Measurements from ENCODE around the gene B4GALT2. TPM values are rescaled to one million over a fixed set of nuclear protein-coding genes. Genes with fewer than 3 reads are reported as not detected.

B4GALT2 gene, protein sequence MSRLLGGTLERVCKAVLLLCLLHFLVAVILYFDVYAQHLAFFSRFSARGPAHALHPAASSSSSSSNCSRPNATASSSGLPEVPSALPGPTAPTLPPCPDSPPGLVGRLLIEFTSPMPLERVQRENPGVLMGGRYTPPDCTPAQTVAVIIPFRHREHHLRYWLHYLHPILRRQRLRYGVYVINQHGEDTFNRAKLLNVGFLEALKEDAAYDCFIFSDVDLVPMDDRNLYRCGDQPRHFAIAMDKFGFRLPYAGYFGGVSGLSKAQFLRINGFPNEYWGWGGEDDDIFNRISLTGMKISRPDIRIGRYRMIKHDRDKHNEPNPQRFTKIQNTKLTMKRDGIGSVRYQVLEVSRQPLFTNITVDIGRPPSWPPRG
- polyA plus RNA-seq (2014; cell fraction: cytosol; rRNA removed), result 87.4 and 102 TPM in 2 replicates
- 61.8 and 91.4 TPM in 2 replicates for polyA plus RNA-seq (2014; cell fraction: nucleus; rRNA removed)

DNA sequence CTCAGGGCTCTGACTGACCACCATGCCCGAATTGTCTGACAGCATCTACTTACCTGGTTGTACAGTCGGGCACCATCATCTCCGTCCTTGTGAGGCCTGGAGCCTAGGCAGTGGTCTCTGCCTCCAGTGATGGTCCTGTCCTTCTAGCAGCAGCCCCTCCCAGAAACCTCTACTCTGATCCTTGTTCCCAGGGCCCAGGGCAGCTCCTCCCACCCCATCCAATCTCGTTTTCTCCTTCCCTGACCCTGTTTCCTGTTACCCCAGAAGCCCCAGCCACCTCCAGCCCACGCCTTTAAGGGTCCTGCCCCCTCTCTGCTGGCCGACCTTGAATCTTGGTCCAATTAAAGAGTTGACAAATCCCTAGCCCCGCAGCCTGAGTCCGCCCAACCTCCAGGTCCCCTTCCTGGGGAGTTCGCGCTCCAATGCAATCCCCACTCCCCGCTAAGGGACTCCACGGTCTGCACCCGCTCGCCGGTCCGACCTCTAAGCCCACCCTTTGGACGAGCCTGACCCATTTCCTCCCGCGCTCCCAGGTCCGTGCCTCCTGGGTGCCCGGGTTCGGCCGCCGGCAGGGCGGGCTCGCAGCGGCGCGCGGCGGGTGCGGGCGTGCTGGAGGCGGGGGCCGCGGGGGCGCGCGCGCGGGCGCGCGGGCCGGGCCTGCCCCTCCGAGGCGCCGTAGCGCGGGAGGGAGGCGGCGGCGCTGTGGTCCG lies at the start of gene B4GALT2:
TSS of gene B4GALT2 (plus strand) at position 660 of the 710 bp plus-strand sequence. CDS start 1,951 bp downstream, outside the sequence.
- DNase-seq (ENCODE audit: low spot score), result peak; percentile 44

DNA sequence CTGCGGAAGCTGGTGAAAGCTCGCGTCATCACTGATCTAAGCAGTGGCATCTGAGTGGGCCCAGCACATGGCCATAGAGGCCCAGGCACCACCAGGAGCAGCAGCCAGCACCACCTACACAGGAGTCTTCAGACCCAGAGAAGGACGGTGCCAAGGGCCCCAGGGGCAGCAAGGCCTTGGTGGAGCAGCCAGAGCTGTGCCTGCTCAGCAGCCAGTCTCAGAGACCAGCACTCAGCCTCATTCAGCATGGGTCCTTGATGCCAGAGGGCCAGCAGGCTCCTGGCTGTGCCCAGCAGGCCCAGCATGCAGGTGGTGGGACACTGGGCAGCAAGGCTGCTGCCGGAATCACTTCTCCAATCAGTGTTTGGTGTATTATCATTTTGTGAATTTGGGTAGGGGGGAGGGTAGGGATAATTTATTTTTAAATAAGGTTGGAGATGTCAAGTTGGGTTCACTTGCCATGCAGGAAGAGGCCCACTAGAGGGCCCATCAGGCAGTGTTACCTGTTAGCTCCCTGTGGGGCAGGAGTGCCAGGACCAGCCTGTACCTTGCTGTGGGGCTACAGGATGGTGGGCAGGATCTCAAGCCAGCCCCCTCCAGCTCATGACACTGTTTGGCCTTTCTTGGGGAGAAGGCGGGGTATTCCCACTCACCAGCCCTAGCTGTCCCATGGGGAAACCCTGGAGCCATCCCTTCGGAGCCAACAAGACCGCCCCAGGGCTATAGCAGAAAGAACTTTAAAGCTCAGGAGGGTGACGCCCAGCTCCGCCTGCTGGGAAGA lies 48.7 kb upstream of the B4GALT2 start:
- DNase-seq (ENCODE audit: low spot score), result no peak

DNA sequence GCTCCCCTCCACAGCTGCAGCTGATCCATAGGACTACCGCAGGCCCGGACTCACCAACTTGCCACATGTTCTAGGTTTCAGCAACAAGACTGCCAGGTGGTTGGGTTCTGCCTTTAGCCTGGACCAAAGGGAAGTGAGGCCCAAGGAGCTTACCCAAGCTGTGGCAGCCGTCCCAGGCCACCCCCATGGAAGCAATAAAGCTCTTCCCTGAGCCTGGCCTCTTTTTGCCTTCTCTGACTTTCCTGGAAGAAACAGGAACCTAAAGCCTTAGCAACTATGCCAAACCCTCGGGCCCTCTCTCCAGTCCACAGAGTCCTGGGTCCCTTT lies 48.1 kb upstream of the B4GALT2 start:
- DNase-seq (ENCODE audit: low spot score), result no peak

DNA sequence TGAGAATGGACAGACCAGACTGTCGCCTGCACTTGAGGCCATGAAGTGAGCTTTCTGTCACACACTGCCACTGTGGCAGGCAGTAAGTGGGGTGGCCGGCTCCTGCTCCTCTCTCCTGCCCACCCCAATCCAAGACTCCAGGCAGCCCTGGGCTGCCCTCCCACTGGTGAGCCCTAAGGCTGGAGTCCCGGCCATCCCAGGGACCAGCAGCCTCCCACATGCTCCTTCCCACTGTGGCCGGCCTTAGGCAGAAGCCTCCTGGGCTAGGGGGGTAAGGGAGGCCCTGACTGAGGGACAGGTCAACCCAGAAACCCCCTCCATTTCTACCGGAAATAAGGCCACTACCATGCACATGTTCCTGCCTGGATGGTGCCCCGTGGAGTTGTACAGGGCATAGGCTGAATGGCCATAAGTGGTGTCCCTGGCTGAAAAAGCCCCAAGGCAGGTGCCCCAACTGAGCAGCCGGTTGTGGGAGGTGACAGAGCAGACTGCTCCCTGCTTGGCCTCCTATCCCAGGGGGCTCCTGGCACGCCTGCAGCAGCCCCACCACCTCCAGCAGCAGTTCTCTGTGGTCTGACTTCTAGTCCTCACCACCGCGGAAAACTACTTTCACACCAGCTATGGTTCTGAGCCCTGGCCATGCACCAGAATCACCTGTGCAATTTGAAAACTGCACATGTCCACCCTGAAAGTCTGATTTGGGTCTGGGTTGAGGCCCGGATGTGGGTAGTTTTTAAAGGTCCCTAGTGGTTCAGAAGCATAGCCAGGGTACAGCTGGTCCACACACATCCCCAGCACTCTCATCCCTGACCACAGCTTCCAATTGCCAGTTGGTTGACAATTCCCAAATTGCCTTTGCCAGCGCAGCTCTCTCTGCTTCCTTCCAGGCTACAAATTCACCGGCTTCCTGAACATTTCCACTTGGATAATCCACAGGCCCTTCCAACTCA lies 47.0 kb upstream of the B4GALT2 start:
- no peak for DNase-seq (ENCODE audit: low spot score)

DNA sequence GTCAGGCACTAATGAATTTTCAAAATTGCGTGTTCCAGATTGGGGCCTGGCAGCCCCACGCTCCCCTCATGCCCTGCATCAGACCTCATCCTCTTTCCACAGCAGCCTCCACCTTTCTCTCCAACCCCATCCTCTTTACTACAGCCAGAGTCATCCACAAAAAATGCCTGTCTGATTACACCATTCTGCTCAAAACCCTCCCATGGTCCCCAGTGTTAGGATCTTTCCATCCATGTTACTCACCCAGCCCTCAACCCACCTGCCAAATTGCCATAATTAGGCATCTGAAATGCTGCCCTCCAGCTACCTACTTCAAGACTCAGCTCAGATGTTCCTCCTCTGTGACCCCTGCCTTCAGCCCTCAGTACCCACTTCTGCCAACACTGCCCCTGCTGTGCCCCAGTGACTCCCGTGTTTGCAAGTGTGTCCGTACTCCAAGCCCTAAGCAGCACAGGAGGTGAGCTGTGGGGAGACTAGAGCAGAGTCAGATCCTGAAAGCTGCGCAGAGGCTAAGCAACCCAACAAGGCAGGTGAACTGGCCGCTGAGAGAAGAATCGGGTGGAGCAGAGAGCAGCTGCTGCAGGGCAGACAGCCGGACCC lies 46.1 kb upstream of the B4GALT2 start:
- DNase-seq (ENCODE audit: low spot score), result no peak

DNA sequence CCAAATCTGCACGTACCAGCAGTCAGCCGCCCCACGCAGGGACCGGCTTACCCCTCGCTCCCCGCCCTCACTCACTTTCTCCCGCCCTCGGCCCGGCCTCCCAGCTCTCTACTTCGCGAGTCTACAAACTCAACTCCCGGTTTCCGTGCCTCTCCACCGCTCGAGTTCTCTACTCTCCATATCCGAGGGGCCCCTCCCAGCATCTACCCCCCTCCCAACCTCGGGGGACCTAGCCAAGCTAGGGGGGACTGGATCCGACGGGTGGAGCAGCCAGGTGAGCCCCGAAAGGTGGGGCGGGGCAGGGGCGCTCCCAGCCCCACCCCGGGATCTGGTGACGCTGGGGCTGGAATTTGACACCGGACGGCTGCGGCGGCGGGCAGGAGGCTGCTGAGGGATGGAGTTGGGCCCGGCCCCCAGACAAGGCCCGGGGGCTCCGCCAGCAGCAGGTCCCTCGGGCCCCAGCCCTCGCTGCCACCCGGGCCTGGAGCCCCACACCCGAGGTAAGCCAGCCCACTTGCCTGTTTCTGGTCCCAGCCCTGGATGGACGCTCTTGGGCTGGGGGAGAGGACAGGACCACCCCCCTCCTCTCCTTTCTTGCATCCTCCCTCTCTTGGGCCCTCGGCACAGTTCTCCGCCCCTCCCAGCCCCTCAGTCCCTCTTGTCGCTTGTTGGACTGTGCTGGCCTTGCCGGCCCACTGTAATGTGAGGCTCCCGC lies 45.5 kb upstream of the B4GALT2 start, which contains the start of gene ARTN:
TSS of gene ARTN (plus strand) at position 416 of the 715 bp plus-strand sequence. CDS start 1,856 bp downstream, outside the sequence.
- no peak for DNase-seq (ENCODE audit: low spot score)

DNA sequence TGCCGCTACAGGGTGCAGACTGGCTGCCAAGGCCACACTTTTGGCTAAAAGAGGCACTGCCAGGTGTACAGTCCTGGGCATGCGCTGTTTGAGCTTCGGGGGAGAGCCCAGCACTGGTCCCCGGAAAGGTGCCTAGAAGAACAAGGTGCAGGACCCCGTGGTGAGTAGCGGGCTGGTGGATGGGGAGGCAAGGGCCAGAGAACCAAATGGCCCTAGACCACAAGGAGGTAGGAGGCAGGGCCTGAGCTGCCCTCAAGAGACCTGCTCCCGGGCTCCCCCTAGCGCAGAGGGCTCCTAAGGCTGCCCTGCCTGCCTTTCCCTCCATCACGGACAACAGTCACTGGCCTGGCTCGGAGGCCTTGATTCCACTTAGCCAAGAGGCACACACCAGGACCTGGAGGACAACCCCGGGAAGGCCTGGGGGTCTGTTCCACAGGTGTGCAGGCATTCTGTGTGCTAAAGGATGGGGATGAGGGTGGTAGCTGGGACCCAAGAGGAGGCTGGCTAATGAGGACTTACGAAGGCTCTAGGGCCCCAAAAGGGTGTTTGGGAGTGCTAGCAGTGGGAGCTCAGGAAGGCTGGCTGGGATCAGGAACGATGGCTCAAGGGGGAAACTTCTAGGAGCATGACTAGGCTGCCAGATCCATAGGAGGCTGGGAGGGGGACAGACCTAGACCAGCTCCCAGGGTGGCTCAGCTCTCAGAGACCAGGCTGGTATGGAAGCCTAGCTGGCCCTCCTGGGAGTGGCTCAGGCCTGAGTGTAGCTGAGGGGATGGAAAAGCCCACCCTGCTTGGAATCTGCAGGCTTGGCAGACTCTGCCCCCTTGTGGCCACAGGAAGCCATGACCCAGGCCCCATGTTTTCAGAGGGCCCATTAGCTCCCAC lies 44.7 kb upstream of the B4GALT2 start:
- DNase-seq (ENCODE audit: low spot score), result peak; percentile 83

DNA sequence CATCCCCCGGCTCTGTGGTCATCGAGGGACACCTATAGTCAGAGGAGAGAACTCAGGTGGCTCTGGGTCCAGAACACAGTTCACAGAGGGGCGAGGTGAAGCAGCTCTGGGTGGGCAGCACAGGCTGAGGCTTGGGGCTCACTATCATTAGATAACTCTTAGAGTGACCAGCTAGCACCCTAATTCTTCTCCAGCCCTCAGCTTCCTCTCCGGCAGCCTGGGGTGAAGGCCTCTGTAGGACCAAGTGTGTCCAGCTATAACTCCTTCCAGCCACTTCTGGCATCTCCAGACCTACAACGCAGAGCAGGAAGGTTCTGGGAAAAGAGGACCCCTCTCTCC lies 44.1 kb upstream of the B4GALT2 start:
- no peak for DNase-seq (ENCODE audit: low spot score)

DNA sequence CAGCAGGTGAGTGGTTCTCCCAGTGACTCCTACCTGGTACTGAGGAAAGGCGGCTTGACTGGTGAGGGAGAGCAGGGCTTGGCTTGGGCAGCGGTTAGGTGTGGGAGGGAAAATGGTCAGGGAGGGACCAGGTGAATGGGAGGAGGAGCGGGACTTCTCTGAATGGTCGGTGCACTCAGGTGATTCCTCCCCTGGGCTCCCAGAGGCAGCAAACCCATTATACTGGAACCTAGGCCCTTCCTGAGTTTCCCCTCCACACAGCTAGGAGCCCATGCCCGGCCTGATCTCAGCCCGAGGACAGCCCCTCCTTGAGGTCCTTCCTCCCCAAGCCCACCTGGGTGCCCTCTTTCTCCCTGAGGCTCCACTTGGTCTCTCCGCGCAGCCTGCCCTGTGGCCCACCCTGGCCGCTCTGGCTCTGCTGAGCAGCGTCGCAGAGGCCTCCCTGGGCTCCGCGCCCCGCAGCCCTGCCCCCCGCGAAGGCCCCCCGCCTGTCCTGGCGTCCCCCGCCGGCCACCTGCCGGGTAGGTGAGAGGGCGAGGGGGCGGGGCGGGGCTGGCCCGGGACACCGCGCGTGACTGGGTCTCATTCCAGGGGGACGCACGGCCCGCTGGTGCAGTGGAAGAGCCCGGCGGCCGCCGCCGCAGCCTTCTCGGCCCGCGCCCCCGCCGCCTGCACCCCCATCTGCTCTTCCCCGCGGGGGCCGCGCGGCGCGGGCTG lies 43.1 kb upstream of the B4GALT2 start:
- no peak for DNase-seq (ENCODE audit: low spot score)

DNA sequence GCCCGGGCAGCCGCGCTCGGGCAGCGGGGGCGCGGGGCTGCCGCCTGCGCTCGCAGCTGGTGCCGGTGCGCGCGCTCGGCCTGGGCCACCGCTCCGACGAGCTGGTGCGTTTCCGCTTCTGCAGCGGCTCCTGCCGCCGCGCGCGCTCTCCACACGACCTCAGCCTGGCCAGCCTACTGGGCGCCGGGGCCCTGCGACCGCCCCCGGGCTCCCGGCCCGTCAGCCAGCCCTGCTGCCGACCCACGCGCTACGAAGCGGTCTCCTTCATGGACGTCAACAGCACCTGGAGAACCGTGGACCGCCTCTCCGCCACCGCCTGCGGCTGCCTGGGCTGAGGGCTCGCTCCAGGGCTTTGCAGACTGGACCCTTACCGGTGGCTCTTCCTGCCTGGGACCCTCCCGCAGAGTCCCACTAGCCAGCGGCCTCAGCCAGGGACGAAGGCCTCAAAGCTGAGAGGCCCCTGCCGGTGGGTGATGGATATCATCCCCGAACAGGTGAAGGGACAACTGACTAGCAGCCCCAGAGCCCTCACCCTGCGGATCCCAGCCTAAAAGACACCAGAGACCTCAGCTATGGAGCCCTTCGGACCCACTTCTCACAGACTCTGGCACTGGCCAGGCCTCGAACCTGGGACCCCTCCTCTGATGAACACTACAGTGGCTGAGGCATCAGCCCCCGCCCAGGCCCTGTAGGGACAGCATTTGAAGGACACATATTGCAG lies 42.4 kb upstream of the B4GALT2 start:
- DNase-seq (ENCODE audit: low spot score), result peak; percentile 66

DNA sequence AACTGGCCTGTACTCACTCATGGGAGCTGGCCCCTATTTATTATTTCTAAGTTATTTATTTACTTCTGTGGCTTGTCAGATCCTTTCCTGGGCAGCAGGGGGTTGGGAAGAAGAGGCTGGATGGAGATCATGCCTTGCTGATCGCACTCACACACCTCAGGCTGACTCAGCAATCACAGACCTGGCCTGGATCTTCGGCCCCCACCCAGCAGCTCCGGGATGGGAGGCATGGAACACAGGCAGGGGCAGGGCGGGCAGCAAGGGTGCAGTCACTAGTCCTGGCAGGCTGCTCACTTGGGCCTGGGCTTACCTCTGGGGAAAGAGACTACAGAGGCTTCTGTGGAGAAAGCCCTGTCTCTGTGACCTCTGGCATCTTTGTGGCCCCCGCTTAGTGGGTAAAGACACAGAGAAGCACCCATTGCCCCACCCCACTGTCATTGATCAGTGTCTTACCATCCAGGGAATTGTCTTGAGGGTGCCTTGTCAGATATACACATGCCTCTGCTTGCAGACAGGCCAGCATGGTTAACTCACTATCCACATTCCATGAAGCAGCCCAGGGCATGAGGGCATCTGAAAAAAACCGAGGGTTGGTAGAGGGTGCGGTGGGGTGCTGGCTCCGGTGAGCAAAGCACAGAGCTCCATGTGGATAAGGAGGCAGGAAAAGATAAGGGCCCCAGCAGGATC lies 41.7 kb upstream of the B4GALT2 start:
- no peak for DNase-seq (ENCODE audit: low spot score)

DNA sequence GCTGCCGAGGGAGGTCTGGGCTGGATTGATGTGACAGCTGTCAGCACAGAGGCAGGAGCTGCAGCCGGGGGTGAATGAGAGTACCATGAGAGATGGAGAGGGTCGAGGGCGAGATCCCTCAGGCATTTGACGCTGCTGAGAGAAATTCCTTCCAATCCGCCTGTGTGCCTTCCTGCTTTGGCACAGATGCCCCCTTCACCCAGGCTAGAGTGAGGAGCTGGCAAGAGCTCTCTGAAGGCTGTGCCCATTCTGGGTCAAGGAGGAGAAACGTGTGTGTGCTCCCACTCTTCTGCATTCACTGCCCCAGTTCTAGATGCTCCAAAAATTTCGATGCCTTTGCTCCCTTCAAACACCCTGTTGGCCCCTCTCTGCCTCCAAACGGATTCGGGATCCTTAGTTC lies 40.6 kb upstream of the B4GALT2 start:
- DNase-seq (ENCODE audit: low spot score), result no peak

DNA sequence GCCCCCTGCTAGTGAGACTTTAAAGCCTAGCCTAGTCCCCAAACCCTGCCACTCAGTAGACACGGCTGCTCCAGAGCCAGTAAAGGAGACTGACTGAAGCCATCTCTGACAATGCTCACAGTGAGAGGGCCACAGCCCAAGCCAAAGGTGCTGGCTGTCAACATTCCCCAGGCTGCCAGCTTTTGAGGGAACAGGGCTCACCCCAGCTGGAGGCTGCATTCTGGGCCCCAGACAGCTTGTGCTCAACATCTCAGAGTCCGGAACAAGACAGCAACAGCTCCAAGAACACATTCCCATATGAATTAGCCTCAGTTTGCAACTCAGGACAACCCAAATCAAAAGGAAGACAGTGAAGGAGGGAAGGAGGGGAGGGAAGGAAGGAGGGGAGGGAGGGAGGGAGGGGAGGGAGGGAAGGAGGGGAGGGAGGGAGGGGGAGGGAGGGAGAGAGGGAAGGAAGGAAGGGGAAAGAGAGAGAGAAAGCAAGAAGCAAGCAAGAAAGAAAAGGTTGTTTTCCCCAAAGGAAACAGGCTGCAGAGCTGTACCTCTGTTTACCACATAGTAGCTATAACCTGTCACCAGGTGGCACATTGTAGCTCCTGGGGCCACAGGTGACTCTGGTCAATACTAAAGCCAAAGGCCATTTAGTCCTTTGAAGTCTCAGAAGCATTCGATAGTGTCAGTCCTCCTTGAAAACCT lies 40.0 kb upstream of the B4GALT2 start:
- DNase-seq (ENCODE audit: low spot score), result no peak

DNA sequence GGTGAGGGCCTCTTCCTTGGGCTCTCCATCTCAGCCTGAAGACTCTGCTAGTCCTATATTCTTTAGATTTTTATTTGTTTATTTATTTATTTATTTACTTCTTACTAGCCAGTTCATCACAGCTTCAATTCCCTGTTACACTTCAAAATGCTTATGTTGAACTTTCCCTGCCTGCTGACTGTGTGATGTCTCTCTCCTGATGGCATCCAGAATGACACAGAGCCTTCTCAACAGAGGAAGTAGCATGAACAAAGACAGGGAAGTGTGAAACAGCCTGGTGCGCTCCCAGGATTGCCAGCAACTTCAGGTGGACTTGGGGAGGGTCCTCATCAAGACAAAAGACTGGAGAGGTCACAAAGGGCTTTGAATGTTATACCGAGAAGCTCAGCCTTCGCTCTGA lies 36.6 kb upstream of the B4GALT2 start:
- DNase-seq (ENCODE audit: low spot score), result no peak

DNA sequence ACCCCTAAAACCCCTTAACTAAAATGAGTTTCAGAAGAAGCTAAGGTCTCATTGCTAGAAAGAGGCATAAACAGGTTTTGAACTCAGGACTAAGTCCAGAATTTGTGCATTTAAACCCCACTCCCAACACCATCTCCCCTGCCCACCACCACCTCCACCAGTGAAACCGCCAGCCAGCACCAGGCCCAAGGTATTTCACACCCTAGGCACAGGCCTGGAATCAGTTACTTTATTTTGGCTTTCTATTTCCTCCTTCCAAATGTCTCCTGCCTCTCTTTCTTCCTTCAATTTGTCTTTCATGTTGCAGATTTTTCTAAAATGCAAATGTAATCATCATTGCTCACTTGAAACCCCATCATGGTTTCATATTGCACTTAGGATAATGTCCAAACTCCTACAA lies 34.1 kb upstream of the B4GALT2 start:
- no peak for DNase-seq (ENCODE audit: low spot score)

DNA sequence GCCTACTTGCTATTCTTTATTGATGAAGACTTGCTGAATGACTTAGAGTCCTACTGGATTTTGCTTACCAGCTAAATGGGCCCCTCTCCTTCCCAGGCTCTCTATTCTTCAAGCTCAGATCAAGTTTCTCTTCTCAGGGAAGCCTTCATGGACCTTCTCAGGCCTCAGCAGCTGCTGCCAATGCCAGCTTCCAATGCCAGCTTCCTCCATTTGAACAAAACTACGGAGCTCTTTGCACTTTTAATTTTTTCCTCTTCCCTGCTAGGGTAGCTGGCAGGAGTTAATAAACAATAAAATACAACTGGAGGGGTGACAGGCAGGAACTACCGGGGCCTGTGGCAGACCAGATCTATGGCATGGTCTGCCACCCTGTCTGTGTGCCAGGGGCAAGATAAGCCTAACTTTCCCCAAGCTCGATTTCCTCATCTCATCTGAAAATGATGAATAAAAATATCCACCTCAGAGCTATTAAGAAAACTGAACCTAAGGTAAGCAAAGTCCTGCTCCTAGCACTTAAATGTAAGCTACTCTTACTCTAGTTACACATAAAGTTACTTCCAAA lies 33.3 kb upstream of the B4GALT2 start:
- no peak for DNase-seq (ENCODE audit: low spot score)

Measured in SK-N-DZ (cell line).